K562 (cell line): Measurements from ENCODE around the gene SLC7A5.

ENCODE experiments used
- CTCF ChIP-seq, 3 experiments: IDR thresholded peaks in 2 of 3; conservative IDR thresholded peaks in 1 of 3; 2 replicates each; pipeline ENCODE4 v1.5.1; 2011 to 2012; ENCODE audit warnings: low read length in 3 of 3, mild to moderate bottlenecking in 3 of 3, control low read depth in 2 of 3, improper control_type of control experiment in 1 of 3, inconsistent platforms in 1 of 3, low read depth in 1 of 3, mixed read lengths in 1 of 3, moderate library complexity in 1 of 3; ENCODE audit not compliant: insufficient read depth in 2 of 3
- ETS1 ChIP-seq: conservative IDR thresholded peaks from 2 replicates; pipeline ENCODE4 v1.6.1; 2011; ENCODE audit warnings: low read depth, mild to moderate bottlenecking, low read length; ENCODE audit not compliant: control insufficient read depth
- HDAC3 ChIP-seq: fragments of 450-650 bp; IDR thresholded peaks from 2 replicates; pipeline ENCODE4 v1.6.1; 2018; ENCODE audit warnings: borderline replicate concordance, mild to moderate bottlenecking, moderate library complexity; ENCODE audit not compliant: partially characterized antibody
- KAT7 ChIP-seq: sonication (generic); formaldehyde crosslinking; IDR thresholded peaks from 2 replicates; pipeline ENCODE4 v1.8.0; 2022; ENCODE audit warnings: missing genetic modification reagents, mild to moderate bottlenecking, borderline replicate concordance
- NEUROD1 ChIP-seq: fragments of 150-350 bp; IDR thresholded peaks from 2 replicates; pipeline ENCODE4 v1.6.1; 2014; ENCODE audit warnings: borderline replicate concordance, low read length, low read depth; ENCODE audit not compliant: partially characterized antibody
- NKRF ChIP-seq: fragments of 450-650 bp; IDR thresholded peaks from 2 replicates; pipeline ENCODE4 v1.6.1; 2016; ENCODE audit warnings: borderline replicate concordance

- no peak for TF ChIP-seq CTCF (IDR thresholded peaks at IDR 0.05 in 2 of 3, conservative IDR thresholded peaks at IDR 0.05 in 1 of 3; ENCODE audit: insufficient read depth in 2 of 3, low read depth in 1 of 3, low read length in 3 of 3)
- no peak for TF ChIP-seq KAT7 (CRISPR knock-in tag)
- no peak for TF ChIP-seq ETS1
- TF ChIP-seq NKRF: no peak
- no peak for TF ChIP-seq HDAC3
- no peak for TF ChIP-seq NEUROD1
These were observed 37.2 kb downstream of the SLC7A5 start for GRCh38 chr16:87832137-87832527.
